C4-2B (cell line): ENCODE results near the gene GMEB2.

Source experiments
- CTCF ChIP-seq: fragments of 450-650 bp; conservative IDR thresholded peaks from 2 replicates; pipeline ENCODE4 v1.5.1; 2017; ENCODE audit warnings: mild to moderate bottlenecking
- ZFX ChIP-seq: fragments of 450-650 bp; IDR thresholded peaks from 2 replicates; pipeline ENCODE4 v1.6.1; 2017

- no peak for TF ChIP-seq CTCF
- TF ChIP-seq ZFX, result no peak
Observed at GRCh38 chr20:63582382-63583063, 44.4 kb downstream of the GMEB2 start.
